ENCODE measurements around the gene OXSR1. TPM values are rescaled to one million over a fixed set of nuclear protein-coding genes. Genes with fewer than 3 reads are reported as not detected.
"Not testable (repeated sequence)": the region's sequence is repeated elsewhere in the genome, so short reads cannot be mapped to it uniquely, and the experiment has no call there.

The OXSR1 gene
- total RNA-seq, 1 donor from 2014 or later = 22.4 TPM

- DNase-seq = no peak
- intact Hi-C loops (cut with micrococcal nuclease) = no loop called here
- no peak for ATAC-seq
Observed at GRCh38 chr3:38278841-38279240, 113.5 kb downstream of the OXSR1 start.

DNA sequence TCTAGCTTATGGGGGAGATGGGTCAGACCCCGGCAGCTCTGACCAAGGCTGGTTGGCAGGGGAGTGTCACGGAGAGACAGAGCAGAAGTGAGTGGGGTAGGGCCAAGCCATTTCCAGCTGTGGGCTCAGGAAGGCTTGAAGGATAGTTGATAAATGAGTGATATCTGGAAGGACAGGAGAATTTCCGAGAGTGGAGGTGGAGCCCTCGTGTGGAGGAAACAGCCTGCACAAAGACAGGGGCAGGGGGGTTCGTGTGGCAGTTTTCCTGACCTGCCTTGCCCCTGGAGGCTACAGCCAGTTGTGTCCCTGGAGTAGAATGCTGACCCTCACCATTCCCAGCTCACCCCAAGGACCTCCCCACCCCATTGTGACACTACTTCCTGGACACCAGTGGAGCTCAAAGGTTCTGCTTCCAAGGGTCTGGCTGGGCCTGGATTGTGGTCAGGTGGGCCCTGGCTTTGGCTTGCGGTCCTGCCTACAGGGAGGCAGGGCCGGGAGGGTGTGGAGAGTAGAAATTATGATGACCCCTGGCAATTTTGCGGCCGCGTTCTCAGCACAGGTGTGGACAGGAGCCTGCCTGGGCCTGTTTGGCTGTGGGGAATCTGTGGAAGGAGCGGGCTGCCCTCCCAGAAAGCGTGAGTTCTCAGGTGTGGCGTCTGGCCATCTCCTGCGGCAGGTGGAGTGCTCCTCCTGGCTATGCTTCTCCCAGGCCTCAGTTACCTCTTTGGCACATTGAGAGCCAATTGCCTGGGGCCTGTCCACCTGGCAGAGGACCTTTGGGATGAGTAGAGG is 116.8 kb downstream of the OXSR1 start, which contains the start of gene SLC22A14:
Gene SLC22A14, plus strand, starts transcription at position 400 of the 792 bp plus-strand sequence. CDS start 23,733 bp downstream, outside the sequence.
- intact Hi-C loops (cut with micrococcal nuclease) = no loop called here
- no peak for ATAC-seq
- no peak for DNase-seq

DNA sequence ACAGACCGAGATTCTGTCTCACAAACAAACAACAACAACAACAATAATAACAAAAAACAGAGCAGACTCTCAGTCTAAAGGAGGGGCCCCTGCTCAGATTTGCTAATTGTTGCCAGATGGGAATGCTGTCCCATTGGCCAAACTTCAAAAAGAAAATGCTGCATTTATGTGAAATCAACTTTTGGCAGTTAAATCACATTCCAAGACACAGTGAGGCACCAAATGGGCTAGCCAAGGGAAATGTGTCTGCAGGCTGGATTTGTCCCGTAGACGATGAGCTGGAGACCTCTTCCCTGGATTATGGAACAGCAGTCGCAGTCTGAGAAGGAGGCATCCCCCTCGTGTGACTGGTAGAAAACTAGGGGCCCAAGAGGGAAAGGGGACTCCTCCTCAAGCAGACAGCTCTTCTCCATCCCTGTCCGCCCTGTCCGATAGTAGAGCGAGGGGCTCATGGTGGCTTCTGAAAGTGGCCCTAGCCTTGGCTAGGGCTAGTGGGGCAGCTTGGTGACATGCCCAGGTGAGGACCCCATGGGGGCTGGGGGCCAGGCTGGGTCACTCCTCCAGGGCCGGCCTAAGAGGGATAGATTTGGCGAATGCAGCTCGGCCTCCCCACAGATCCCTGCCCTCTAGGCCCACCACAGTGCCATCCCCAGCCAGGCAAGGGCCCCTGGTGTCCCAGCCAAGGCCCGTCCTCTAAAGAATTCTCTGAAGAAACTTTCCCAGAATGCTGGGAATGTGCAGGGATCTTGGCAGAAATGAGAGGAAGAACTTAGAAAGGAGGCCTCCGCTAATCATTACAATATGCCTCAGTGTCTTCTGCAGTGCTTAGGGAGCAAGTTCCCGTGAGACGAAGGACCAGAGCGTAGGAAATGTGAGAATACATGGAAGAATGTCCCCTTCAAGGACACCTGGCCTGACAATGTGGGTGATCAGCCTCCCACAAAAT is 118.7 kb downstream of the OXSR1 start:
- DNase-seq (no peak), ATAC-seq (no peak)
- intact Hi-C loops (cut with micrococcal nuclease) = no loop called here

DNA sequence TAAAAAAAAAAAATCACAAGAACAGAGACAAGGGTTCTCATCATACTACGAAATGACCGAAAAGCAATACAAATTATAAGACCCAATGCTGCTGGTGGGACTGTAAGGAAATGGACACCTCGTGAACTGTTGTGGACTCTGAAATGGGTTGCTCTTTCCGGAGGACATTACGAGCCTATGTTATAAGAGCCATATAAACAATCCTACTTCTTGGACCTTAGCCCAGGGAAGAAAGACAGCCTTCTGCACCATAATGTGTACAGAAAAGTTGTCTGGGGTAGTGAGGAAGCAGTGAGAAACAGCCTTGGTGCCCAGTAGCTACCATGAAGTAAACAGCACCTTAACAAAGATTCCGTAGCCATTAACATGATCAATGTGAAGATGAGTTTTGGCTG is 119.4 kb downstream of the OXSR1 start:
- no peak for DNase-seq
- no peak for ATAC-seq
- intact Hi-C loops (cut with micrococcal nuclease) = no loop called here

DNA sequence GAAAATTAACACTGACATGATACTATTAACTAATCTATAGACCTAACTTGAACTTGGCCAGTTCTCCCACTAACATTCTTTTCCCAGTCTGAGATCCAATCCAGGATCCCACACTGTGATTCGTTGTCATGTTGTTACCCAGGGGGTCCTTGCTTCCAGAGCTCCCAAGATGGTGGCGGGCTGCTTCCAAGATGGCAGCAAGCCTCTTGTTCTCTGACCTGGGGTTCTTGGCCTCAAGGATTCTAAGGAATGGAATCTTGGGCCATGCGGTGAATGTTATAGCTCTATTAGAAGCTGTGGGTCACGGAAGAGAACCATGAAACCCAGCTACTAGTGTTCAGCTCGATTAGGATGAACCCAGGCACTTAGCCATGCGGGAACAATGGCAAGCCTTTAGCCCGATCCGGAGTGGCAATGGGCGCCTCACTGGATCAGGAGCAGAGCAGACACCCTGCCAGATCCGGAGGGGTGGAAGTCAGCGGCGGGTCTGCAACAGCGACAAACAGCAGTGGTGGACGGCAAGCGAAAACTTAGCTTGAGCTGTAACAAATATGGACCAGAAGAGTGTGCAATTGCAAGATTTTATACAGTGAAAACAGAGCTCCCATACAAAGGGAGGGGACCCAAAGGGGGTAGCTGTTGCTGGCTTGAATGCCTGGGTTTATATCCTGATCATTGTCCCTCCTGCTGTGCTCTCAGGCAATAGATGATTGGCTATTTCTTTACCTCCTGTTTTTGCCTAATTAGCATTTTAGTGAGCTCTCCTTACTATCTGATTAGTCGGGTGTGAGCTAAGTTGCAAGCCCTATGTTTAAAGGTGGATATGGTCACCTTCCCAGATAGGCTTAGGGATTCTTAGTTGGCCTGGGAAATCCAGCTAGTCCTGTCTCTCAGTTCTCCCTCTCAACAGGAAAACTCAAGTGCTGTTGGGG is 124.2 kb downstream of the OXSR1 start:
- ATAC-seq; DNase-seq; intact Hi-C loops (cut with micrococcal nuclease): not testable (repeated sequence)

DNA sequence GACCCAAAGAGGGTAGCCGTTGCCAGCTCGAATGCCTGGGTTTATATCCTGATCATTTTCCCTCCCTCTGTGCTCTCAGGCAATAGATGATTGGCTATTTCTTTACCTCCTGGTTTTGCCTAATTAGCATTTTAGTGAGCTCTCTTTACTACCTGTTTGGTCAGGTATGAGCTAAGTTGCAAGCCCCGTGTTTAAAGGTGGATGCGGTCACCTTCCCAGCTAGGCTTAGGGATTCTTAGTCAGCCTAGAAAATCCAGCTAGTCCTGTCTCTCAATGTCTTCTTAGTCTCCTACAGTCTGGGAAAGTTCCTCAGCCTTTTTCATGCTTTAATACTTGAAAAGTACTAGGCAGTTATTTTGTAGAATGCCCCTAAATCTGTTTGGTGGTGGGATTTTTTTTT is 131.7 kb downstream of the OXSR1 start:
- intact Hi-C loops (cut with micrococcal nuclease); ATAC-seq; DNase-seq: not testable (repeated sequence)

DNA sequence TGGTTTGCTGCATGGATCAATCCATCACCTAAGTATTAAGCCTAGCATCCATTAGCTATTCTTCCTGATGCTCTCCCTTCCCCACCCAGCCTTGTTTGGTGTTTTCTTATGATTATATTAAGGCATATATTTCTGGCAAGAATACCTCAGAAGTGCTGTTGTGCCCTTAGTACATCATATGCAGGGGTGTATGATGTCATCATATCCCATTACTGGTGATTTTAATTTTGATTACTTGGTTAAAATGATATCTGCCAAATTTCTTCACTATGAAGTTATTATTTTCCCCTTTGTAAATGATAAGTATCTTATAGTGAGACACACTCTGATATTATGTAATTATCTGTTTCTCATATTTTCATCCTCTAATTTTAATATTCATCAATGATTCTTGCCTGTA is 132.2 kb downstream of the OXSR1 start:
- DNase-seq (no peak), ATAC-seq (no peak)
- intact Hi-C loops (cut with micrococcal nuclease) = no loop called here

DNA sequence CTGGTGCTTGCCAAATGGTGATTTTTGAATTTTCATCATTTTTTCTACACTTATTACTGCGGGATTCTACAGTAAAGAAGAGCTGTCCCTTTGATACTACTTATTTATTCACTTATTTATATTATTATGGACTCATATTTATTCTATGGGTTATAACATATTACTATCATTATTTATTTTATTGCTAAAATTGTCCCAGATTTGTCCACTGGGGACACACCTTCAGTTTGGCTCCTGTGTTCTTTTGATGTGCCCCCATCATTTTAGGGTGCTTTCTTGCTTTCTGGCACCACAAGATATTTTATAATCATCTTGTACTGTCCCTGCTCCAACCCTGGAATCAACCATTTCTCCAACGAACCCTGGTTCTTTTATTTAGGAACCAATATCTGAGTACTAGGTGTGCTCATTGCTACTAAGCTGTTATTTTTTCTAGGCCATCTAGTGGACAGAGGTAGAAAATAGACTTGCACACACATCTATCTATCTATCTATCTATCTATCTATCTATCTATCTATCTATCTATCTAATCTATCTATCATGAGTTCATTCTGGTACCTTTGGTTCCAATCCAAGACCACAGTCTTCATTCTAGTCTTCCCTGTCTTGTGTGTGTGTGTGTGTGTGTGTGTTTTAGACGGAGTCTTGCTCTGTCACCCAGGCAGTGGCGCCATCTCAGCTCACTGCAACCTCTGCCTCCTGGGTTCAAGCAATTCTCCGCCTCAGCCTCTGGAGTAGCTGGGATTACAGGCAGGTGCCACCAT is 132.8 kb downstream of the OXSR1 start:
- no peak for DNase-seq
- intact Hi-C loops (cut with micrococcal nuclease) = no loop called here
- no peak for ATAC-seq

Other genes with a start within 250 kb of the OXSR1 start
- 2.7 TPM for gene VILL, start 174.8 kb upstream of the OXSR1 start, total RNA-seq
- gene PLCD1, start 135.9 kb upstream of the OXSR1 start, total RNA-seq = 6.9 TPM
- 1.1 TPM for gene DLEC1, start 126.3 kb upstream of the OXSR1 start, total RNA-seq
- 107 TPM for gene ACAA1, start 28.4 kb upstream of the OXSR1 start, total RNA-seq
- gene MYD88, start 26.9 kb upstream of the OXSR1 start, total RNA-seq = 7.5 TPM
- not detected for gene SLC22A13, start 100.3 kb downstream of the OXSR1 start, total RNA-seq
- gene SLC22A14, start 116.8 kb downstream of the OXSR1 start, total RNA-seq = not detected
- 0.45 TPM for gene XYLB, start 181.2 kb downstream of the OXSR1 start, total RNA-seq

Data from left ventricle myocardium superior (tissue), 1 donor.